ENCODE data around the gene SLC36A4.

GRCh38 chr11:93155738-93156137, 42.1 kb downstream of the SLC36A4 start:
- TF ChIP-seq, protein P1, sequence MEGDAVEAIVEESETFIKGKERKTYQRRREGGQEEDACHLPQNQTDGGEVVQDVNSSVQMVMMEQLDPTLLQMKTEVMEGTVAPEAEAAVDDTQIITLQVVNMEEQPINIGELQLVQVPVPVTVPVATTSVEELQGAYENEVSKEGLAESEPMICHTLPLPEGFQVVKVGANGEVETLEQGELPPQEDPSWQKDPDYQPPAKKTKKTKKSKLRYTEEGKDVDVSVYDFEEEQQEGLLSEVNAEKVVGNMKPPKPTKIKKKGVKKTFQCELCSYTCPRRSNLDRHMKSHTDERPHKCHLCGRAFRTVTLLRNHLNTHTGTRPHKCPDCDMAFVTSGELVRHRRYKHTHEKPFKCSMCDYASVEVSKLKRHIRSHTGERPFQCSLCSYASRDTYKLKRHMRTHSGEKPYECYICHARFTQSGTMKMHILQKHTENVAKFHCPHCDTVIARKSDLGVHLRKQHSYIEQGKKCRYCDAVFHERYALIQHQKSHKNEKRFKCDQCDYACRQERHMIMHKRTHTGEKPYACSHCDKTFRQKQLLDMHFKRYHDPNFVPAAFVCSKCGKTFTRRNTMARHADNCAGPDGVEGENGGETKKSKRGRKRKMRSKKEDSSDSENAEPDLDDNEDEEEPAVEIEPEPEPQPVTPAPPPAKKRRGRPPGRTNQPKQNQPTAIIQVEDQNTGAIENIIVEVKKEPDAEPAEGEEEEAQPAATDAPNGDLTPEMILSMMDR (IDR thresholded peaks at IDR 0.05; ENCODE audit: low read depth, low read length): no peak
- TF ChIP-seq POLR2A (IDR thresholded peaks at IDR 0.05; ENCODE audit: extremely low read depth, insufficient read length): no peak

All from NB4 (cell line).